GM23338 (cell line): ENCODE data around the gene HYAL2.

Experiments used
- CREB1 ChIP-seq: fragments of 250-450 bp; sonication (Bioruptor Pico); IDR thresholded peaks from 2 replicates; pipeline ENCODE4 v1.5.0; 2020; ENCODE audit warnings: low read depth, mild to moderate bottlenecking, moderate library complexity
- EZH2 ChIP-seq: fragments of 200-600 bp; sonication (generic); IDR thresholded peaks from one replicate; pipeline ENCODE4 v1.8.0; 2017; ENCODE audit warnings: antibody characterized with exemption, mild to moderate bottlenecking, low read depth; ENCODE audit not compliant: unreplicated experiment
- EZH2phosphoT487 ChIP-seq: fragments of 200-600 bp; sonication (generic); IDR thresholded peaks from one replicate; pipeline ENCODE4 v1.8.1; 2018; ENCODE audit warnings: antibody characterized with exemption; ENCODE audit not compliant: unreplicated experiment
- JUNB ChIP-seq: IDR thresholded peaks from one replicate; pipeline ENCODE4 v1.6.1; 2016; ENCODE audit warnings: antibody characterized with exemption; ENCODE audit not compliant: unreplicated experiment
- NANOG ChIP-seq: IDR thresholded peaks from 2 replicates; pipeline ENCODE4 v1.6.1; 2016; ENCODE audit warnings: antibody characterized with exemption, borderline replicate concordance
- POLR2AphosphoS5 ChIP-seq: IDR thresholded peaks from 2 replicates; pipeline ENCODE4 v1.6.1; 2016; ENCODE audit warnings: antibody characterized with exemption, low read depth
- REST ChIP-seq: IDR thresholded peaks from one replicate; pipeline ENCODE4 v1.6.1; 2018; ENCODE audit warnings: antibody characterized with exemption; ENCODE audit not compliant: unreplicated experiment
- STAT1 ChIP-seq: IDR thresholded peaks from one replicate; pipeline ENCODE4 v1.6.1; 2016; ENCODE audit warnings: antibody characterized with exemption; ENCODE audit not compliant: unreplicated experiment
- ZNF114 ChIP-seq: fragments of 250-450 bp; sonication (Bioruptor Pico); IDR thresholded peaks from 2 replicates; pipeline ENCODE4 v1.5.0; 2020; ENCODE audit warnings: mild to moderate bottlenecking, moderate library complexity
- ZNF331 ChIP-seq: fragments of 250-450 bp; sonication (Bioruptor Pico); IDR thresholded peaks from 2 replicates; pipeline ENCODE4 v1.5.0; 2020; ENCODE audit warnings: low read depth, mild to moderate bottlenecking, moderate library complexity
- TF ChIP-seq, protein P1 (sequence below), 2 experiments: fragments of 200-600 bp in 1 of 2; sonication (generic) in 1 of 2; conservative IDR thresholded peaks; 2 replicates each; pipeline versions ENCODE4 v1.5.1 to v1.6.1; 2016 to 2017; ENCODE audit warnings: antibody characterized with exemption in 2 of 2, low read depth in 2 of 2, mild to moderate bottlenecking in 2 of 2, moderate library complexity in 1 of 2
- TF ChIP-seq, protein P2 (sequence below): fragments of 250-450 bp; sonication (Bioruptor Pico); IDR thresholded peaks from 2 replicates; pipeline ENCODE4 v1.5.0; 2020; ENCODE audit warnings: mild to moderate bottlenecking, moderate library complexity
- TF ChIP-seq, protein P3 (sequence below): IDR thresholded peaks from 2 replicates; pipeline ENCODE4 v1.6.1; 2016; ENCODE audit warnings: antibody characterized with exemption

GRCh38 chr3:50319181-50319893 lies 3.2 kb downstream of the HYAL2 start:
- TF ChIP-seq, protein P1, sequence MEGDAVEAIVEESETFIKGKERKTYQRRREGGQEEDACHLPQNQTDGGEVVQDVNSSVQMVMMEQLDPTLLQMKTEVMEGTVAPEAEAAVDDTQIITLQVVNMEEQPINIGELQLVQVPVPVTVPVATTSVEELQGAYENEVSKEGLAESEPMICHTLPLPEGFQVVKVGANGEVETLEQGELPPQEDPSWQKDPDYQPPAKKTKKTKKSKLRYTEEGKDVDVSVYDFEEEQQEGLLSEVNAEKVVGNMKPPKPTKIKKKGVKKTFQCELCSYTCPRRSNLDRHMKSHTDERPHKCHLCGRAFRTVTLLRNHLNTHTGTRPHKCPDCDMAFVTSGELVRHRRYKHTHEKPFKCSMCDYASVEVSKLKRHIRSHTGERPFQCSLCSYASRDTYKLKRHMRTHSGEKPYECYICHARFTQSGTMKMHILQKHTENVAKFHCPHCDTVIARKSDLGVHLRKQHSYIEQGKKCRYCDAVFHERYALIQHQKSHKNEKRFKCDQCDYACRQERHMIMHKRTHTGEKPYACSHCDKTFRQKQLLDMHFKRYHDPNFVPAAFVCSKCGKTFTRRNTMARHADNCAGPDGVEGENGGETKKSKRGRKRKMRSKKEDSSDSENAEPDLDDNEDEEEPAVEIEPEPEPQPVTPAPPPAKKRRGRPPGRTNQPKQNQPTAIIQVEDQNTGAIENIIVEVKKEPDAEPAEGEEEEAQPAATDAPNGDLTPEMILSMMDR (conservative IDR thresholded peaks at IDR 0.05; ENCODE audit: low read depth in 2 of 2), result no peak
- no peak for TF ChIP-seq POLR2AphosphoS5
- no peak for TF ChIP-seq EZH2
- no peak for TF ChIP-seq CREB1
- no peak for TF ChIP-seq JUNB
- no peak for TF ChIP-seq ZNF114 (CRISPR knock-in tag)
- TF ChIP-seq, protein P2, sequence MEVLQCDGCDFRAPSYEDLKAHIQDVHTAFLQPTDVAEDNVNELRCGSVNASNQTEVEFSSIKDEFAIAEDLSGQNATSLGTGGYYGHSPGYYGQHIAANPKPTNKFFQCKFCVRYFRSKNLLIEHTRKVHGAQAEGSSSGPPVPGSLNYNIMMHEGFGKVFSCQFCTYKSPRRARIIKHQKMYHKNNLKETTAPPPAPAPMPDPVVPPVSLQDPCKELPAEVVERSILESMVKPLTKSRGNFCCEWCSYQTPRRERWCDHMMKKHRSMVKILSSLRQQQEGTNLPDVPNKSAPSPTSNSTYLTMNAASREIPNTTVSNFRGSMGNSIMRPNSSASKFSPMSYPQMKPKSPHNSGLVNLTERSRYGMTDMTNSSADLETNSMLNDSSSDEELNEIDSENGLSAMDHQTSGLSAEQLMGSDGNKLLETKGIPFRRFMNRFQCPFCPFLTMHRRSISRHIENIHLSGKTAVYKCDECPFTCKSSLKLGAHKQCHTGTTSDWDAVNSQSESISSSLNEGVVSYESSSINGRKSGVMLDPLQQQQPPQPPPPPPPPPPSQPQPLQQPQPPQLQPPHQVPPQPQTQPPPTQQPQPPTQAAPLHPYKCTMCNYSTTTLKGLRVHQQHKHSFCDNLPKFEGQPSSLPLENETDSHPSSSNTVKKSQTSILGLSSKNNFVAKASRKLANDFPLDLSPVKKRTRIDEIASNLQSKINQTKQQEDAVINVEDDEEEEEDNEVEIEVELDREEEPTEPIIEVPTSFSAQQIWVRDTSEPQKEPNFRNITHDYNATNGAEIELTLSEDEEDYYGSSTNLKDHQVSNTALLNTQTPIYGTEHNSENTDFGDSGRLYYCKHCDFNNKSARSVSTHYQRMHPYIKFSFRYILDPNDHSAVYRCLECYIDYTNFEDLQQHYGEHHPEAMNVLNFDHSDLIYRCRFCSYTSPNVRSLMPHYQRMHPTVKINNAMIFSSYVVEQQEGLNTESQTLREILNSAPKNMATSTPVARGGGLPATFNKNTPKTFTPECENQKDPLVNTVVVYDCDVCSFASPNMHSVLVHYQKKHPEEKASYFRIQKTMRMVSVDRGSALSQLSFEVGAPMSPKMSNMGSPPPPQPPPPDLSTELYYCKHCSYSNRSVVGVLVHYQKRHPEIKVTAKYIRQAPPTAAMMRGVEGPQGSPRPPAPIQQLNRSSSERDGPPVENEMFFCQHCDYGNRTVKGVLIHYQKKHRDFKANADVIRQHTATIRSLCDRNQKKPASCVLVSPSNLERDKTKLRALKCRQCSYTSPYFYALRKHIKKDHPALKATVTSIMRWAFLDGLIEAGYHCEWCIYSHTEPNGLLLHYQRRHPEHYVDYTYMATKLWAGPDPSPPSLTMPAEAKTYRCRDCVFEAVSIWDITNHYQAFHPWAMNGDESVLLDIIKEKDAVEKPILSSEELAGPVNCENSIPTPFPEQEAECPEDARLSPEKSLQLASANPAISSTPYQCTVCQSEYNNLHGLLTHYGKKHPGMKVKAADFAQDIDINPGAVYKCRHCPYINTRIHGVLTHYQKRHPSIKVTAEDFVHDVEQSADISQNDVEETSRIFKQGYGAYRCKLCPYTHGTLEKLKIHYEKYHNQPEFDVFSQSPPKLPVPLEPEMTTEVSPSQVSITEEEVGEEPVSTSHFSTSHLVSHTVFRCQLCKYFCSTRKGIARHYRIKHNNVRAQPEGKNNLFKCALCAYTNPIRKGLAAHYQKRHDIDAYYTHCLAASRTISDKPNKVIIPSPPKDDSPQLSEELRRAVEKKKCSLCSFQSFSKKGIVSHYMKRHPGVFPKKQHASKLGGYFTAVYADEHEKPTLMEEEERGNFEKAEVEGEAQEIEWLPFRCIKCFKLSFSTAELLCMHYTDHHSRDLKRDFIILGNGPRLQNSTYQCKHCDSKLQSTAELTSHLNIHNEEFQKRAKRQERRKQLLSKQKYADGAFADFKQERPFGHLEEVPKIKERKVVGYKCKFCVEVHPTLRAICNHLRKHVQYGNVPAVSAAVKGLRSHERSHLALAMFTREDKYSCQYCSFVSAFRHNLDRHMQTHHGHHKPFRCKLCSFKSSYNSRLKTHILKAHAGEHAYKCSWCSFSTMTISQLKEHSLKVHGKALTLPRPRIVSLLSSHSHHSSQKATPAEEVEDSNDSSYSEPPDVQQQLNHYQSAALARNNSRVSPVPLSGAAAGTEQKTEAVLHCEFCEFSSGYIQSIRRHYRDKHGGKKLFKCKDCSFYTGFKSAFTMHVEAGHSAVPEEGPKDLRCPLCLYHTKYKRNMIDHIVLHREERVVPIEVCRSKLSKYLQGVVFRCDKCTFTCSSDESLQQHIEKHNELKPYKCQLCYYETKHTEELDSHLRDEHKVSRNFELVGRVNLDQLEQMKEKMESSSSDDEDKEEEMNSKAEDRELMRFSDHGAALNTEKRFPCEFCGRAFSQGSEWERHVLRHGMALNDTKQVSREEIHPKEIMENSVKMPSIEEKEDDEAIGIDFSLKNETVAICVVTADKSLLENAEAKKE (CRISPR knock-in tag), result no peak
- TF ChIP-seq, protein P3, sequence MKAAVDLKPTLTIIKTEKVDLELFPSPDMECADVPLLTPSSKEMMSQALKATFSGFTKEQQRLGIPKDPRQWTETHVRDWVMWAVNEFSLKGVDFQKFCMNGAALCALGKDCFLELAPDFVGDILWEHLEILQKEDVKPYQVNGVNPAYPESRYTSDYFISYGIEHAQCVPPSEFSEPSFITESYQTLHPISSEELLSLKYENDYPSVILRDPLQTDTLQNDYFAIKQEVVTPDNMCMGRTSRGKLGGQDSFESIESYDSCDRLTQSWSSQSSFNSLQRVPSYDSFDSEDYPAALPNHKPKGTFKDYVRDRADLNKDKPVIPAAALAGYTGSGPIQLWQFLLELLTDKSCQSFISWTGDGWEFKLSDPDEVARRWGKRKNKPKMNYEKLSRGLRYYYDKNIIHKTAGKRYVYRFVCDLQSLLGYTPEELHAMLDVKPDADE, result no peak
- TF ChIP-seq NANOG, result no peak
- no peak for TF ChIP-seq EZH2phosphoT487
- no peak for TF ChIP-seq ZNF331
- TF ChIP-seq REST, result no peak
- no peak for TF ChIP-seq STAT1
